CD4-positive, alpha-beta T cell treated with Interleukin-21 for 1 hour (primary cell): ENCODE measurements around the gene RSKR.
"Not testable (repeated sequence)": the region's sequence is repeated elsewhere in the genome, so short reads cannot be mapped to it uniquely, and the experiment has no call there.

Experiments
- DNase-seq: peaks from one replicate; pipeline ENCODE4 v3.0.0-alpha.2; 2020

Gene RSKR

DNA sequence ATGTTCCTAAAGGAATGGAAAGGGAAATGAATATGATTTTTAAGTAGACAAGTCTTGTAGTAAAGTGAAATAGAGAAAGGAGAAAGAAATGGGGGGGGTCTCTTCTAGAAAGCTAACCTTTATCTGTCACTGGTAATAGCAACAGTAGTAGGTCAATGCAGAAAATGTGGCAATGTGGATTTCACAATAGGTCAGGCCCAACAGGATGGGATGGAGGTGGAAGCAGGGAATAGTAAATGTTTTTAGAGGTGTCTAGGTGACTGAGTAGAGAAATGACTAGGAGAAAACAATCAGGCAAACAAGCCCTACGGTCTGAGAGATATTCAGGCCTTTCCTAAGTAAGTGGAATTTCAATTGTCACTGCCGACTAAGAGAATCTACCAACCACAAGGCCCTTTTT, 6.0 kb upstream of the RSKR start:
- DNase-seq, result no peak

DNA sequence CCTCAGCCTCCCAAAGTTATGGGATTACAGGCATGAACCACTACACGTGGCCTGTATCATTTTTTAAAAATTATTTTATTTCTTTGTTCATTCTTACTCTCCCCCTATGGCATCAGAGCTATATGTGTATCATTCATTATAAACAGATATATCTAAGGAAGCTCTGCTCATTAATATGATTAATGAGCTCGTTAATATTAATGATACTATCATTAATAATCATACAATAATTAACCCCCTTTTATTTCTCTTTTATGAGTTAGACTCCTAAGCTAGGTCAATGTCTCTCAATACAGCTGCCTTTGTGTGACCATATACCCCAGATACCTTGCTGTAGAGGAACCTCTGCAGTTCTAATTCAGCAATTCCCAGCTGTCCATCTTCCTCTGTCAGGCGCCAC, 4.5 kb upstream of the RSKR start:
- DNase-seq, result no peak

DNA sequence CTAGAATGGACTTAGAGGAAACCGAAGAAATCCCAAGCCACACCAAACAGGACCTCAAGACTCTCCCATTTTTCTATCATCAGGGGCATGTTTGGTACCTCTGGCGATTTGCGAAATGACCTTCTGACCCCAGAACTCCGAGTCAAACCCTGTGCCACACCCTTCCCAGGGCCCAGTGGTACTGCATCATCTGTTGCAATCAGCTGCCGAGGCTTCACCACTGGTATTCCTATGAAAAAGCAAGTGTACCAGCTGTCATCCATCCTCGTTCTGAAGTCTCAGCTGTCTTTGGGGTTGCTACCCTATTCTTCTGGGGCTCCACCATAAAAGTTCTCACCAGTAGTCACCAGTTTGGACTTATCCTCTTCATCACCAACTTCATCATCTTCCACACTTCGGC, 2.3 kb upstream of the RSKR start:
- DNase-seq, result no peak

DNA sequence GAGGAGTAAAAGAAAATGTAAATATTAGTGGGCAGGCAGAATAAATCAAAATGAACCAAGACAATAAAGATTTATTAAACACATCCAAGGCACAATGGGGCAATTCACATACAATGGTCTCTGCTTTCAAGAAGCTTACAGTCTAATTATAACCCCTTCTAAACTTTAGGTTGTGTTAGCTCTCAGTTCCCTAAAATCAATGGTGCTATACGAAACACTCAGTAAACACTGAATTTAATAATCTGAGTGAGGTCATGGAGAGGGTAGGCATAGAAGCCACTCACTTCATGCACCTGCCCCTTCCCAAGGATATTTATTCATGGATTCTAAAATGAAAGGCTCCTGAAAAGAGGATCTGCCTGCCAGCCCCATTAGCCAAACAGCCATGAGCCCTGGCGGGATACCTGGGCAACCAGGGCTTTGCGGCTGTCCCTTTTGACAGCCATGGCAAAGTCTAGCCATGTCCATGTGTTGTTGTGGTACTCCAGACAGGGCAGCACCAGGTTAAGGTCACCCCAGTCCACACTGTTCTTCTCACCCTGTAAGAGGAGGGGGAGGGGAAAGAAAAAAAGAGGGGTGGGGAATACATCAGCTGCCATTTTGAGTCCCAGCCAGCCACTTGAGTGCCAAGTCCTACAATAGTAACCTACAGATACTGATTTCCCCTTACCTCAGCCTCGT, 1.4 kb upstream of the RSKR start:
- no peak for DNase-seq

DNA sequence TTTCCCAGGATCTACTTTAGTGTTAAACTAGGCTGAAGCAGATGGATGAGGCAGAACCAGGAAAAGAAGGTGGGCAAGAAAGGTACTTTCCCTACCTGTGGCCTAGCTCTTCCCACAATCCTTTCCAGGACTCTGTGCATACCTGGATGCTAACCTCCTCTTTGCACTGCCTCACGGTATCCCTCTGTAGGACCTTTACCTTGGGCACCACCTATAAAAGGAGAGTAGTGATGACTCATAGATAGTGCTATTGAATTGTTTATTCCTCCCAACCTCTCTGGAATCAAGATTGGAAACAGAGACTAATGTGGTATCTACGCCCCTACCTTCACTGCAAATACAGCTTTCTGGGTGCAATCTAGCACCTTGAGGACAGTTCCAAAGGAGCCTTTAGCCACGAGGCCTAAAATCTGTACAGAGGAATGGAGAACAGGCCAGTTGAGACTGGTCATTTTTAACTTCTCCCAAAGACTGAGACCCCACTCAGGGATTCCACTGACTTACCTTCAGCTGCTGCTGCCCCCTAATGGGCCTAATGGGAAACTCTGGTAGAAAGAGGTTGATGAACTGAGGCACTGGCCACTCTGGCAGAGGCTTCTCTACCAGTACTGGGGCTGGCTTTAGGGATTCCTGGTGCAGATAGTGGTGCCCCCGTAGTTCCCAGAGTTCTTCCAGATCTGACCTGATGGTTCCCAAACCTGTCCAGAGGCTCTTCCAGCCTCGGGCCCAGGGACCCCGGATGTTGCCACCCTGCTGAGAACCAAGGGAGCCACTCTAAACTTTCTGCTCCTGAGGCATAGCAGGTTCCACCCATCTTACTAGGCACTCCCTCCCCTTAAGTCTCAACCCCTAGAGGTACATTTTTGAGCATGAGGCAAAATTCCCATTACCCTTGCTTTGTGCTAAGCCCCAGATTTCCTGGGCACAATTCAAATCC, 781 bp downstream of the RSKR start:
- DNase-seq, result peak; percentile 52

DNA sequence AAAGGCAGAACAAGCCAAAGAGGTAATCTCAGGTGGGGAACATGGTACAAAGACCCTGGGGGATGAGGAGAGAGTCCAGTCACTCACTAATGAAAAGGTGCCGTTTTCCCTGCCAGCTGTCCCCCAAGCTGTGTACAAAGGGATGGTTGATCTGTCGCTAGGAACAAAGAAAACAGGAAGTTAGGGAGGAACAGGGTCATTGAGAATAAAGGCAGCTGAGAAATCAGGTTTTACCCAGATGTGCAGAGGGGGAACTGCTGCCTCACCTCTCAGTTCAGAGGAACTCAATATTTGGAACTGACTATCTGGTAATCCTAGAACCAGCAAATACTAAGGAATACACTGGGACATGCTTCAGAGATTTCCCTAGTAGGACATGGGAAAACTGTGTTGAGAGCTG, 1.5 kb downstream of the RSKR start:
- no peak for DNase-seq

DNA sequence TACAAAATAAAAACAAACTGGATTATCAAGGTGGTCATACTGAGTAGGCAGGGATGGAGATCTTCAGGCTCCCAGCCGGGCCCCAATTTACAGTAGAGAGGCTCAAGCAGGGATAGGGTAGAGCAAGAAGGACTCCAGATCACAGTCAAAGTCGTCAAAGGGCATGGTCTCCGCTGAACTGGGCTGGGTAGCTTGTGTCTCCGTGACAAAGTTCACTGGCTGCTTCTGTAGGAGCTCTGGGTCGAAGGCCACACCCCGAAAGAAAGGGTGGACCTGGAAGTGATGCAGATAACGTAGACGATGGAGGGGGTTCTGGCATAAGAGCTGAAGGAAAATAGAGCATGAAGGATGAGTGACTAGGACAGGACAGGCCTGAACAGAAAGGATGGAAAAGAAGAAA, 3.6 kb downstream of the RSKR start:
- no peak for DNase-seq

DNA sequence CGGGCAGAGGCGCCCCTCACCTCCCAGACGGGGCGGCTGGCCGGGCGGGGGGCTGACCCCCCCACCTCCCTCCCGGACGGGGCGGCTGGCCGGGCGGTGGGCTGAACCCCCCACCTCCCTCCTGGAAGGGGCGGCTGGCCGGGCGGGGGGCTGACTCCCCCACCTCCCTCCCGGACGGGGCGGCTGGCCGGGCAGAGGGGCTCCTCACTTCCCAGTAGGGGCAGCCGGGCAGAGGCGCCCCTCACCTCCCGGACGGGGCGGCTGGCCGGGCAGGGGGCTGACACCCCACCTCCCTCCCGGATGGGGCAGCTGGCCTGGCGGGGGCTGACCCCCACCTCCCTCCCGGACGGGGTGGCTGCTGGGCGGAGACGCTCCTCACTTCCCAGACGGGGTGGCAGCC, 10.0 kb downstream of the RSKR start:
- DNase-seq, result not testable (repeated sequence)

DNA sequence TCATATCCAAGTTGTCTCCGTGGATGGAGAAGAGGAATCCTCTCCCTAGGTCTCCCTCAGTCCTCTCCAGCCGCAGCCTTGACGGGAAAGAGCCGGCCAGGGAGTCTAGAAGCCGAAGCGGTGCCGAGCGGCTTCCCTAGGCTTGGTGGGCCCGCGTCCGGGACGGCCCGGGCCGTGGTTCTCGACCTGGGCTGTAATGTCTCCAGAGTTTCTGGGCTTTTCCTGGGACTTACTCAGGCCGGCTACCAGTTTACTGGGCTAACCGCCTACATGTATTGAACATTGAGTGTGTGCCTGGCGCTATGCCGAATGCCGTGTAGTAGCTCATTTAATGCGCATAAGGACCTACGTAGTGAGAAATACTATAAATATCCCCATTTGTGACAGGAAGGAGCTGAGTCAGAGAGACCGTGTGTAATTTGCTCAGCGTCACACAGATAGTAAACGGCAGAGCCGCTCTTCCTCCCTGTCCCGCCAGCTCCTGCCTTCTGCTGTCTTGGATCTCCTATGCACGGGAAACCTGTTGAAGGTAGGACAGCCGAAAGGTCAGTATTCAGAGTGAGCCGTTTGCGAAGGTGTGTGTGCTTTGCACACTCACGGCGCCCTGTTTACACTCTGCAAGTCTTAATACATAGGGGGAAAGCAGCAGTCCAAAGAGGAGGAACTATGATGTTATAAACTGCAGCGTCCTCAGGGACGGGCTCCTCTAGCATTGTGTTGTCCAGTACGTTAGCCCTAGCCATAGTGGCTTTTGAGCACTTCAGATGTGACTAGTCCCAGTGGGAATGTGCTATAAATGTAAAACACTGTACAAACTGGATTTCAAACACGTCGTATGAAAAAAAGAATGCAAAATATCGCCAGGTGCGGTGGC, 14.4 kb downstream of the RSKR start:
- peak; percentile 70 for DNase-seq

DNA sequence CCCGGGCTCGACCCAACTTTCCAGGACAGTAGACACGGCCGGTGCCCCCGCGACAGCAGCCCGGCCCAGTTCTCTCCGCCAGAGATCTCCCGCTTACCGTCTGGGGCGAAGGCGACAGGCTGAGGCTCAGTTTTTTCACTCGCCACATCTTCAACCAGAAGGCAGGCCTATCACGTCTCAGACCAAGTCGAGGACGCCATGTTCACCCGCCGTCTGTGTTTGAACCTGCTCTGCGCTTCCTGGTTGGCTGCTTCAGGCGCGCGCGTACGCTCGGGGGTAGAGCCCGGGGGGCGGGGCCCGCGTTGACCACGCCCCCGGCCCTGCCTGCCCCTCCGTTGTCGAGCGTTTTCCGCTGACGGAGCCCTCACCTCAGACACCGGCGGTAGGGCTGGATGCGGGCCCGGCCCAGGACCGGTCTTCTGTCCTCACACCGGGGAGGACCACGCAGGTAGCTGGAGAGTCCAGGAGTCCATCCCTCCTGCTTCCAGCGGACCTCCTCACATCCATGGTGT, 15.1 kb downstream of the RSKR start, which contains the start of gene SPAG5:
TSS of gene SPAG5 (minus strand) at position 227 of the 512 bp plus-strand sequence. CDS start at position 148, 79 bp downstream.
- DNase-seq, result peak; percentile 95

DNA sequence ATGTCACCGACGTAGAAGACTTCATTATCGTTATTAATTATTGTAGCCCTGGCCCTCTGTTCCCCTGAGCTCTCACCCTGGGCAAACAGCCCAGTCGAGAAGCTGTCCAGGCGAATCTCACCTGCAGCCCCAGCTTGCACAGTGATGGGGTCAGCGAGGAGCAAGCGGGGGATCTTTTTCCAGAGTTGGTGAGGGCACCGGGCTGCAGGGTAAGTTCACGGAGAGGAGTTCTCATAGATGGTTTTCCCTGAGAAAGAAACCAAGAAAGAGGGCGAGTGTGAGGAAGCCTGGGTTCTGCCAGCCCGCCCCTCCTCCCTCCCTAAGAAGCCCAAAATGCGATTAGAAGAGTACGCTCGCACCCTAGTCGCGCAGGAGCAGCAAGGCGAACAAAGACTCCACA, 15.6 kb downstream of the RSKR start:
- no peak for DNase-seq

DNA sequence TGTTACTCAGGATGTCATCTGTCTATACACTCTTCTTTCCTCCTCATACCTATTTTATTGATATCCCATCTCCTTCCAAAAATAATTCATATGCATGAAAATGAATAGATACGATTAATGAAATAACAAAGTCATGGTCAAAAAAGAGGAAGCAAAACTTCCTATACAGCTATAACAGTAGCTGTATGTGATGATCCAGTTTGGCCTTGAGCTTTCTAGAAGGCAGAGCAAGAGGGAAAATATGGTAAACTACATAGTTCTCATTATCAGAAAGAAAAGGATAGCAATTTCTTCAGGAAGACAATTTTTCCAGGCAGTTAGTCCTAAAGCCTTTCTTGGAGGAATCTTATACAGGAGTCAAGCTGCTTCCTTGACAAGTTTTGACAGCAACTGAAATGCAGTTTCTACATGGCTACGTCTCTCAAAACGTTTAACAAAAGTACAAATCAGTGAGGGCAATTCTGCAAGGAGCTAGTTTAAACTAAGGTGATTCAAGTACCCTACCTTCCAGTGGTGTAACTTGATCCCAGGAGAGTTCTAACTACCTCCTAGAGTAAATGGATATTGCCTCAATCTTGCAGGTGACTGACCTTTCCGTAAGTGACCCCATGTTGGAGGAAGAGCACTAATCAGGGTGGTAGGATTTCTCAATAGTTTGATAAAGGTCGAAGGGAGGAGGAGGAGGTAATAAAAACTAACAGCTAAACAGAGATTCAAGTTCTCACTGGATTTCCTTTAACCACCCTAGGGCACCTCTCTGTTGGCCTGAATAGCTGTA, 16.2 kb downstream of the RSKR start:
- no peak for DNase-seq

DNA sequence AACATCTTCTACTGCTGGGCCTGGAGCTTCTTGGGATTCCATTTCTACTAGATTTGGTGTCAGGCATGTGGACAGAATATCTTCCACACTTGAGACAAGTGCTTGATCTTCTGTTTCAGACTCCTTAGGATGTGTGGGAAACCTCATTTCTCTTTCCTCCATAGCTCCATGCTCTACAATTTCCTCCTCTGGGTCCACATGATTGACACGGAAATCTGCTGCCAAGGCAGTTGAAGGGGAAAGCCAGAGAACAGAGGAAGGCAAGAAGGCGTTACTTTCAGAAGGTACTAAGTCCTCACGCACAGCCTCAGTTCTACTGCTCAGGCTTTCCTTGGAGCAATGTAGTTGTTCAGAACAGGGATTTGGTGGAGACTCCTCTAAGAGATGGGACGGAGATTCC, 21.7 kb downstream of the RSKR start:
- DNase-seq, result no peak

DNA sequence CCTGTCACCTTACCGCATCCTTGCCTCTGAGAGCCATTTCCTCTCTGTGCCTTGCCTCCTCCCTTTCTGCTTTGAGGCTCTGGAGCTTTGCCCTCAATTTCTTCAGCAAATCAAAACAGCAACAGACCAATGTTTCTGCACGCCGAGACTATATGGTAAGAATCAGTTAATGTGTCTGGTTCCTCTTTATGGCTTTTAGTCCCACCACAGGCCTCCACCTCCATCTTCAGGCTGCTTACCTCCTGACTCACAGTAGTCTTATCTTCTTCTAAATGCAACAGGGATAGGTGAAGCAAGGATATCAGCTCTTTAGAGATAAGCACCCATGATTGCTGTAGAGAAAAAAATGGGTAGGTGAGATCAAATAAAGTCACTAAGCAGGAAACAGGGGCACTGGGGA, 28.1 kb downstream of the RSKR start:
- DNase-seq, result no peak

DNA sequence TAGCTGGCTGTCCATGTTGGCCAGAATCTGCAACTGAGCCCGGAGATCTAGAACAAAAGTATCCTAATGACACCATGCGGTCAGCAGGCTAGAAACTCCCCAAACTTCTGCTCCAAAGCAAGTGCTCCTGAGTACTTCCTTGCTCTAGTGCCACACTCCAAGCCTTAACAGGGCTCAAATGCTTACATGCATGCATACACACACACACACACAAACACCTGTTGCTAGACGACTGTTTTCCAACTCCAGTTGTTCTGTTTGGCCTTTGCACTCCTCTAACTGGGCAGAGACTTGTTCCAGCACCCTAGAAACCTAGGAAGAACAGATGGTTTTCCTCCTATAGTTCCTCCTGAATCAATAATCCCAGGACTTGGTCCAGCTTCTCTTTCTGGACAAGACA, 29.6 kb downstream of the RSKR start:
- no peak for DNase-seq

DNA sequence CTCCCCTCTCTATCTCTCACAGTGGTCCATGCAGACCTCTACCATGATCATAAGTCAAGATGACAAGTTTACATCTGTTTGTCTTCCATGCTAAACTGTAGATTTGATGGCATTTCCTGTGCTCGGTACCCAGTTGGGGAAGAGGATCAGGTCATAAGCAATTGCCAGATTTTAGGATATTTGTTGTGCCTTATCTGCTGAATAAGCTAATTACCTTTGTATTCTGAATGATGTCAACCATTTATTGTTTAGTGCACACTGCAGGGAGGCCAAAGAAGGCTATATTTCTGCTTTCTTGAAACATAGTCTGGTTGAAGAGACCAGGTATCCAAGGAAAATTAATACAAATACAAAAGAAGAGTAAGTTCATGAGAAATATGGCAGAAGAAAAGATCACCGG, 31.5 kb downstream of the RSKR start:
- DNase-seq, result no peak

DNA sequence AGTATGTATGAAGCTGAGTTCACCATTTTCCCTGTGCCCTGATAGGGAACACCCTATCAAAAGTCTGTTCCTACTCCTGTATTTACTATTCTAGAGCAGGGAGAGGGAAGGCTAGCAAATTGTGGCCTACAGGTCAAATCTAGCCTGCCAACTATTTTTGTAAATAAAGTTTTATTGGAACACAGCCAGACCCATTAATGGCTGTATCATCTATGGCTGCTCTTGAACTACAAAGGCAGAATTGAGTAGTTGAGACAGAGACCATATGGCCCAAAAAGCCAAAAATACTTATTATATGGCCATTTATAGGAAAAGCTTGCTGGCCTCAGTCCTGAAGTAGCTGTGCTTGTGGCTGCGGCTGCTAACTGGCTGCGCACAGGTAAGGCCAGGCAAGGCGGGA, 33.0 kb downstream of the RSKR start:
- no peak for DNase-seq

DNA sequence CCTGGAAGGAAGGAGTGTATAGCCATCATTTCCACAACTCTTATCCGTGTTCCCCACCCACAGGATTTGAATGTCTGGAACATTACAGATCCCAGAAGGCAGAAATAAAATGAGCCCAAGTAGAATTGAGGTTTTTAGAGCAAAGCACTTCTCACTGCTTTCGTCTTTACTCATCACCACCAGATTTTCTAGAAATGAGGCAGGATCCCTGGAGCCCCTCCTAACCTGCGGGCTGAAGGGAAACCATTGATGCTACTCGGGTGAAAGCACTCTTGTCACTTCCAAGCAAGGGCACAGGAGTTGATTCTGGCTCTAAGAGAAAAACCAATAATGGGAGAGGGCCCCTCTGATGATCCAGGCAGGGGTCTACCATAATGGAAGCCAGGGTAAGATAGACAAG, 34.5 kb downstream of the RSKR start:
- no peak for DNase-seq

DNA sequence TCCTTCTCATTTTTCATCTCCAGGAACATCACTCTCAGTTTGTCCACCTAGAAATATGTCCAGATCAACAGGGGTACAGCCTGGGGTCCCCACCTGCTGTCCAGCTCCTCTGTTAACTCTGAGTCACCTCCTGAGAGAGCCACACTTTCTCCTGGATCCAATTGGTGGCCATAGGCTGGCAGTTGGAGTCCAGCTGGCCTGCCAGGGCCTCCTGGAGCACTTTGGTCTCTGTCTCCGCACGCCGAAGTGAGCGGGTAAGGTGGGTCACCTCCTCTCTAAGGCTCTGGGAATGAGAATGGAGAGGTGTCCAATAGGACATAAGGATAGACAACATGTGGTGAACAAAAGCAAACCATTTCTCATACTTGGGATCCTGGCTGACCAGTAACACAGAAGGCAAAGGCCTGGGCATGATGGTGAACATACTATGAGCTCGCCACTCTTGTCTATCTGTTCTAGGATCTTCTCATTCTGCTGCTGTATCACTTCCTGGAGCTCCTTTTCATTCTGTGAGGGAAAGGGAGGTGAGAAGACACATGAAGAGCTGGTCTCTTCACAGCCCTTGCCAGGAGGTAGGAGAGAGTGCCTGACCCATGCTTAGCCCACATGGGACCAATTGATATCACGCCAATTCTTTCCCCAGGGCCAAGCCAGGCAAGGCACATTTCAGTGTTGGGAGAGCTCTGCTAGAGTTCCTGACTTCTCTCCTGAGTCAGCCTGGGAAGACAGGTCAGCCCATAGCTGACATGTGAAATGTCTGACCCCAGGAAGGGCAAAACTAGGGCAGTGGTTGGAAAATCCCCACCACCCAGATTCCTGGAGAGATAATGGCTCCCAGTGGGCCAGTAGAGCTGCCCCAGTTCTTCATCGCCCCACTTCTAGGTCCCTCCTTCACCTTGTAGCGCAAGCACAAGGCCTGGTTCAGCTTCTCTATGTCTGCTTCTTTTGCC, 35.5 kb downstream of the RSKR start:
- DNase-seq, result no peak

DNA sequence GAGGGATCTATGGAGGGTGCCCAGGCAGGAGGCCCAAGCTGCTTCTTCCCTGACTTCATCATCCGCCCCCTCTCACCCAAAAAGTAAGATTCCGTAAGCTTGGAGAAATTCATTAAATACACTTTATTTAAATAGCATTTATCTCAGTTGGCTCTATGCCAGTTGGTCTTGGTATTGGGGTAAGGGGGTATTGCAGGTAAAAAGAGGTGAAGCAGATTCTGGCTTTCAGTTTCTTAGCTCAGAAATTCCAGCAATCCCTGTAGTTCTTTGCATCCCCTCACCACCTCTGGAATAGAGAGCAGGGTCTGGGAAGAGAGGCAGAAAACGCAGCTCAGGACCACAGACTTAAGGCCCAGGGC, 36.5 kb downstream of the RSKR start:
- no peak for DNase-seq
